ENCODE measurements around the gene TBXAS1. TPM values are rescaled to one million over a fixed set of nuclear protein-coding genes. Genes with fewer than 3 reads are reported as not detected.

The TBXAS1 gene
- polyA plus RNA-seq, 2 of the 4 experiments (the other 2 are of a cell fraction): 8.8 to 11.6 TPM

GRCh38 chr7:140054751-140055150 is 225.7 kb downstream of the TBXAS1 start:
- no peak overlapping the region for H3K4me2 ChIP-seq
- POLR2A ChIA-PET: no interaction called here
- DNase-seq (ENCODE audit: low read depth in 1 of 2, low spot score in 1 of 2) (no peak), ATAC-seq (no peak), FAIRE-seq (no peak)
- H3K27ac ChIP-seq: no peak overlapping the region
- no peak for TF ChIP-seq CBX8 (IDR thresholded peaks at IDR 0.05)
- no peak for TF ChIP-seq CHD4 (IDR thresholded peaks at IDR 0.05; ENCODE audit: borderline replicate concordance)
- TF ChIP-seq EHF (CRISPR knock-in tag; IDR thresholded peaks at IDR 0.05): no peak
- no peak for TF ChIP-seq TFCP2L1 (CRISPR knock-in tag; IDR thresholded peaks at IDR 0.05)
- TF ChIP-seq HDAC2 (IDR thresholded peaks at IDR 0.05): no peak
- TF ChIP-seq FOXS1 (CRISPR knock-in tag; IDR thresholded peaks at IDR 0.05): no peak
- TF ChIP-seq HOXB5 (CRISPR knock-in tag; IDR thresholded peaks at IDR 0.05): no peak
- no peak overlapping the region for H3K4me3 ChIP-seq
- CTCF ChIA-PET: interaction anchor here (0.6 to 1.6 kb wide), 3 partner anchors 49 to 364 kb away, joined by 3 to 4 read pairs (median 3); no protein-coding TSS in a partner anchor
- WGBS (ENCODE audit: missing lambda C conversion rate): 86% methylated on average over 4 of the region's 4 CpGs
- H3K9me3 ChIP-seq: no peaks in the 10 kb centered on the region
- peaks cover 13% of the 10 kb centered on the region for H3K4me1 ChIP-seq

- H3K4me2 ChIP-seq: no peak overlapping the region
- FAIRE-seq (no peak), DNase-seq (ENCODE audit: low read depth in 1 of 2, low spot score in 1 of 2) (no peak), ATAC-seq (no peak)
- H3K27ac ChIP-seq: no peak overlapping the region
- H3K4me3 ChIP-seq: no peak overlapping the region
- TF ChIP-seq E2F6 (IDR thresholded peaks at IDR 0.05; ENCODE audit: borderline replicate concordance, low read depth) (no peak), RCOR1 (IDR thresholded peaks at IDR 0.05; ENCODE audit: low read depth, low read length) (no peak)
- ChIA-PET POLR2A (no interaction called here), CTCF (no interaction called here)
- peaks cover 24% of the 10 kb centered on the region for H3K4me1 ChIP-seq
- WGBS (ENCODE audit: missing lambda C conversion rate): 90% methylated on average over 2 of the region's 2 CpGs
- no peaks in the 10 kb centered on the region for H3K9me3 ChIP-seq
Measured at GRCh38 chr7:140055833-140056232, 226.8 kb downstream of the TBXAS1 start.

- TF ChIP-seq POLR2A (IDR thresholded peaks at IDR 0.05; ENCODE audit: low read length) (no peak), SREBF2 (IDR thresholded peaks at IDR 0.05) (no peak), USF2 (IDR thresholded peaks at IDR 0.05) (no peak), CEBPB (IDR thresholded peaks at IDR 0.05) (no peak), CHD4 (IDR thresholded peaks at IDR 0.05; ENCODE audit: borderline replicate concordance) (no peak), REST (IDR thresholded peaks at IDR 0.05) (no peak), FOXS1 (CRISPR knock-in tag; IDR thresholded peaks at IDR 0.05) (no peak), NFE2L2 (conservative IDR thresholded peaks at IDR 0.05; ENCODE audit: low read length) (no peak), SMC3 (IDR thresholded peaks at IDR 0.05) (no peak), NR3C1 (IDR thresholded peaks at IDR 0.05) (no peak), GATA3 (IDR thresholded peaks at IDR 0.05; ENCODE audit: borderline replicate concordance) (no peak), BCL3 (IDR thresholded peaks at IDR 0.05) (no peak), FOSL2 (IDR thresholded peaks at IDR 0.05) (no peak), FOSL2 (CRISPR knock-in tag; IDR thresholded peaks at IDR 0.05) (no peak)
Measured at GRCh38 chr7:140056431-140057142, 227.5 kb downstream of the TBXAS1 start.

More at GRCh38 chr7:140056431-140057142, 227.5 kb downstream of the TBXAS1 start:
- Histone ChIP-seq H3K4me2 (no peak overlapping the region), H3K27ac (no peak overlapping the region), H3K4me1 (peaks cover 24% of the 10 kb centered on the region), H3K4me3 (no peak overlapping the region), H3K9me3 (no peaks in the 10 kb centered on the region)
- 87% methylated on average over 5 of the region's 5 CpGs for WGBS (ENCODE audit: missing lambda C conversion rate)
- no peak for FAIRE-seq
- no peak for DNase-seq (ENCODE audit: low read depth in 1 of 2, low spot score in 1 of 2)
- POLR2A ChIA-PET: no interaction called here
- CTCF ChIA-PET: interaction anchor here (1.0 to 1.4 kb wide), 4 partner anchors 14 to 454 kb away, joined by 3 to 4 read pairs (median 4); no protein-coding TSS in a partner anchor
- no peak for ATAC-seq
